Astrocyte (in vitro differentiated cells and primary cell): Measurements from ENCODE around the gene CHN2.

Experiments
- CTCF ChIP-seq: IDR thresholded peaks from 2 replicates; pipeline ENCODE4 v1.5.1; 2011; ENCODE audit warnings: low read depth, mild to moderate bottlenecking, inconsistent platforms, low read length, moderate library complexity; ENCODE audit not compliant: insufficient read depth
- EZH2 ChIP-seq: IDR thresholded peaks from 2 replicates; pipeline ENCODE4 v1.6.1; 2012; ENCODE audit warnings: mild to moderate bottlenecking, low read length, inconsistent platforms; ENCODE audit not compliant: insufficient read depth

GRCh38 chr7:29269935-29270334, 75.4 kb downstream of the CHN2 start:
- no peak for TF ChIP-seq CTCF
- TF ChIP-seq EZH2 = no peak
